ENCODE measurements around the gene APC.
"Not testable (repeated sequence)": the region's sequence is repeated elsewhere in the genome, so short reads cannot be mapped to it uniquely, and the experiment has no call there.

The APC gene

GRCh38 chr5:112876362-112876761 is 138.7 kb downstream of the APC start:
- H4K20me1 ChIP-seq: peaks cover 5 to 70% (median 47%) of the 10 kb centered on the region in 11 experiments; a peak in 18 of 22 replicates
- peaks cover 5 to 13% (median 7%) of the 10 kb centered on the region in 10 experiments; a peak in 18 of 20 replicates for H3K4me1 ChIP-seq
- H3K36me3 ChIP-seq: peaks cover 72 to 93% (median 84%) of the 10 kb centered on the region in 11 experiments
- H3K9me3 ChIP-seq (replicated peaks in 1 of 11): no peaks in the 10 kb centered on the region
- H3K4me3 ChIP-seq: no peak overlapping the region
- no peak overlapping the region for H3K9ac ChIP-seq
- TF ChIP-seq Cebpa-rat (IDR thresholded peaks at IDR 0.05): no peak
- no peak overlapping the region for H3K4me2 ChIP-seq
- no peak overlapping the region for H3K27ac ChIP-seq
- no peaks in the 10 kb centered on the region for H3K27me3 ChIP-seq

DNA sequence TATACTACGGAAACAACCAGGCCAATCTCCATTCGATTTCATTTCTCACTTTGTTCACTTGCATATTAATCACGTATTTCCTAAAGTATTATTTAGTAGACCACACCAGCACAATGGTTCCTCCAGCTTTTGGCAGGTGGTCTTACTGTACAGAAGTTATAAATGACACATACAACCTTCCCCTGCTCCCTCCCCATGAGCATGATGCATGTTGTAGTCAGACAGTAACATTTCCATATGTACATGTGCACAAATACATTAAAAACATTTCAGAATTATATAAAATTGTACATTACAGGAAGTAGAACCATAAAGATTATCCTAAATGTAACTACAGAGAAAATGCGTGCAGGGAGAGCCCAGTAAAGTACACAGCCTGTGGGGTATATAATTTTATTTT is 140.4 kb downstream of the APC start:
- H3K9me3 ChIP-seq (replicated peaks in 1 of 11): no peaks in the 10 kb centered on the region
- peaks cover 5 to 79% (median 57%) of the 10 kb centered on the region in 11 experiments; a peak in 17 of 22 replicates for H4K20me1 ChIP-seq
- no peak overlapping the region for H3K4me2 ChIP-seq
- no peak overlapping the region for H3K9ac ChIP-seq
- H3K27me3 ChIP-seq: no peaks in the 10 kb centered on the region
- no peak overlapping the region for H3K4me3 ChIP-seq
- peaks cover 84 to 99% (median 96%) of the 10 kb centered on the region in 11 experiments for H3K36me3 ChIP-seq
- peaks cover 5 to 21% (median 7%) of the 10 kb centered on the region in 10 experiments; a peak in 18 of 20 replicates for H3K4me1 ChIP-seq
- H3K27ac ChIP-seq: no peak overlapping the region
- TF ChIP-seq Cebpa-rat (IDR thresholded peaks at IDR 0.05): no peak

DNA sequence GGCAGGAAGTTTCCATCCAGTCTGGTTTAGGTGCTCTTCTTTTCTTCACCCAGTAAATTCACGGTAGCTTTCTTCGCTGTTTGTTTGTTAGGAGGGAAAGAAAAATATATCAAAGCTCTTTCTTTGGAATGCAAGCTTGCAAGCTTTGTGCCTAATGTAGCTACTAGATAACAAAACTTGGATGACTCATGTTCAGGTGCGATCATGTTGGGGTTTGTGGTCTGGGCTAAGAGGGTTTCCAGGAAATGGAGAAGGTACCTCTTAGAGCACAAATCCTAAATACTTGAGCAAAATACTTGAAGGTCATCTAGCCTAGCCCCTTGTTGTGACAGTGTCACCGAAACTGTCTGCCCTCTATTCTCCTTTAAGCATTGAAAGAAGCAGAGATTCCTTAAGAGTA is 141.1 kb downstream of the APC start:
- Histone ChIP-seq H3K36me3 (peaks cover 88 to 100% (median 97%) of the 10 kb centered on the region in 11 experiments), H3K4me2 (peak overlapping the region in 3 of 11 experiments; percentile 20 to 29 (median 26); a peak in 5 of 22 replicates)

GRCh38 chr5:112880219-112880964 is 142.7 kb downstream of the APC start:
- peaks cover 90 to 100% (median 98%) of the 10 kb centered on the region in 11 experiments for H3K36me3 ChIP-seq
- H3K9ac ChIP-seq: no peak overlapping the region
- H3K27ac ChIP-seq: no peak overlapping the region
- H3K27me3 ChIP-seq: no peaks in the 10 kb centered on the region
- no peak for TF ChIP-seq Cebpa-rat (IDR thresholded peaks at IDR 0.05)
- H3K4me3 ChIP-seq: no peak overlapping the region
- peaks cover 5 to 21% (median 7%) of the 10 kb centered on the region in 10 experiments; a peak in 18 of 20 replicates for H3K4me1 ChIP-seq
- no peak overlapping the region for H3K4me2 ChIP-seq
- H4K20me1 ChIP-seq: peaks cover 9 to 97% (median 64%) of the 10 kb centered on the region in 11 experiments; a peak in 17 of 22 replicates
- H3K9me3 ChIP-seq (replicated peaks in 1 of 11): no peaks in the 10 kb centered on the region

More for the DNA sequence above, 141.1 kb downstream of the APC start:
- Histone ChIP-seq H3K9ac (no peak overlapping the region; a peak in 1 of 22 replicates), H3K27me3 (no peaks in the 10 kb centered on the region), H3K4me3 (no peak overlapping the region), H3K4me1 (peaks cover 5 to 21% (median 7%) of the 10 kb centered on the region in 10 experiments; a peak in 18 of 20 replicates), H4K20me1 (peaks cover 5 to 86% (median 64%) of the 10 kb centered on the region in 11 experiments; a peak in 17 of 22 replicates), H3K27ac (no peak overlapping the region), H3K9me3 (replicated peaks in 1 of 11) (no peaks in the 10 kb centered on the region)
- no peak for TF ChIP-seq Cebpa-rat (IDR thresholded peaks at IDR 0.05)

DNA sequence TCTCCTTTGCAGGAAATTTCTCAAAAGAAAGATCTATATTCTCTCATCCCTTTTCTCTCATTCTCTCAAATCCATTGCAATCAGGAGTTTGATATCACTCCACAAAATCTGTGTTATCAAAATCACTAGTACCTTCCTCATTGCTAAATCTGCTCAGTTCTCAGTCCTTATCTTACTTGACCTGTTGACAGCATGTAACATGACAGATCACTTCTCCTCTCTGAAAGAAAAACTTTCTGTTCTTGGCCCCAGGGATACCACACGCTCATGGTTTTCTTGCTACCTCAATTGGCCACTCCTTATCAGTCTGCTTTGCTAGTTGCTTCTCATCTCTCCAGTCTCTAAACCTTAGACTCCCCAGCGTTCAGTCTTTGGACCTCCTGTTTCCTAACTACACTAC is 145.5 kb downstream of the APC start:
- H3K27ac ChIP-seq: no peak overlapping the region
- H4K20me1 ChIP-seq: peaks cover 9 to 96% (median 58%) of the 10 kb centered on the region in 11 experiments; a peak in 17 of 22 replicates
- H3K9ac ChIP-seq: no peak overlapping the region
- no peak for TF ChIP-seq Cebpa-rat (IDR thresholded peaks at IDR 0.05)
- H3K4me1 ChIP-seq: peaks cover 5 to 26% (median 14%) of the 10 kb centered on the region in 10 experiments; a peak in 19 of 20 replicates
- peaks cover 90 to 100% (median 97%) of the 10 kb centered on the region in 11 experiments for H3K36me3 ChIP-seq
- H3K9me3 ChIP-seq (replicated peaks in 1 of 11): no peaks in the 10 kb centered on the region
- H3K27me3 ChIP-seq: no peaks in the 10 kb centered on the region
- no peak overlapping the region for H3K4me2 ChIP-seq
- H3K4me3 ChIP-seq: no peak overlapping the region

DNA sequence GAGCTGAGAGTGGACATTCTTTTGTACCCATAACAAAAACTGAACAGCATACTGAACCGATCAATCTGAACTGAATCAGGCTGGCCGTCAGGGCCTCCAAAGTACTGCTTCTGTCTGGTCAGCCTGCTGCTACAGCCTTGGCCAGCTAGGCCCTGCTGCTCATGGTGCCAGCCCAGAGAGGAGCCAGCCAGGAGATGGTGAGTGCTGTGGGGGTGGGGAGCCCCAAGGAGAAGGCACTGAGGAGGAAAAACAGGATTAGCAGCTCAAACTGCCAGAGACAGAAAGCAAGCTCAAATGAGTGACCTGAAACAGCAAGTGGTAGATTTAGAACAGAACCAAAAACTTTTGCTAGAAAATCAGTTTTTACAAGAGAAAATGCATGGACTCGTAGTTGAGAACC is 147.3 kb downstream of the APC start:
- H4K20me1 ChIP-seq: peaks cover 4 to 98% (median 52%) of the 10 kb centered on the region in 11 experiments; a peak in 15 of 22 replicates
- H3K4me2 ChIP-seq: no peak overlapping the region
- H3K27ac ChIP-seq: no peak overlapping the region
- TF ChIP-seq Cebpa-rat (IDR thresholded peaks at IDR 0.05): no peak
- H3K27me3 ChIP-seq: no peaks in the 10 kb centered on the region
- H3K9me3 ChIP-seq (replicated peaks in 1 of 11): peaks cover 0 to 3% (median 0%) of the 10 kb centered on the region in 11 experiments; a peak in 1 of 22 replicates
- peaks cover 0 to 35% (median 9%) of the 10 kb centered on the region in 10 experiments; a peak in 11 of 20 replicates for H3K4me1 ChIP-seq
- H3K4me3 ChIP-seq: no peak overlapping the region
- H3K9ac ChIP-seq: no peak overlapping the region
- peaks cover 92 to 100% (median 97%) of the 10 kb centered on the region in 11 experiments for H3K36me3 ChIP-seq

DNA sequence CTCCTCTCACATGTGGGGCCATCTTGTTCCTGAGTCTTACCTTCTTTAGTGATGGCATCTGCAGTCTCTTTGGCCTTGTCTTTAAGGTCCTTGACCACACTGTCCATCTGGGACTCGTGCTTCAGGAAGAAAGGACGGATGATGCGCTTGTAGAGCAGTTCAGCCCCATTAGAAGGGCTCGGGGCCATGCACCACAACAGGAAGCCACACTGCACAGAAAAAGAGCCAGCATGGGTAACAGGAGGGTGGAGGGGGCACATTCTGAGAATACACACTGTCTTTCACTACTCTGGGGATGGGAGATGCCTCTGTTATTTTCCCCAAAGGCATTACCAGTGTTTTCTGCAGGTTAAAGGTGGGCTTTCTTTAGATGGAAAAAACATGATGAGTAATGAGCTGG is 149.3 kb downstream of the APC start:
- TF ChIP-seq Cebpa-rat (IDR thresholded peaks at IDR 0.05): no peak

DNA sequence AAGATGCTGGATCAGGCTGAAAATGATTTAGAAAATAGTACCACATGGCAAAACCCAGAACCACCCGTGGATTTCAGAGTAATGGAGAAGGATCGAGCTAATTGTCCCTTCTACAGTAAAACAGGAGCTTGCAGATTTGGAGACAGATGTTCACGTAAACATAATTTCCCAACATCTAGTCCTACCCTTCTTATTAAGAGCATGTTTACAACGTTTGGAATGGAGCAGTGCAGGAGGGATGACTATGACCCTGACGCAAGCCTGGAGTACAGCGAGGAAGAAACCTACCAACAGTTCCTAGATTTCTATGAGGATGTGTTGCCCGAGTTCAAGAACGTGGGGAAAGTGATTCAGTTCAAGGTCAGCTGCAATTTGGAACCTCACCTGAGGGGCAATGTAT is 154.4 kb downstream of the APC start:
- not testable (repeated sequence) for H3K27ac ChIP-seq; H3K9ac ChIP-seq; H3K4me3 ChIP-seq; H3K27me3 ChIP-seq; H3K4me2 ChIP-seq; H3K9me3 ChIP-seq (replicated peaks in 1 of 11)
- Histone ChIP-seq H3K4me1 (peaks cover 0 to 17% (median 6%) of the 10 kb centered on the region in 10 experiments; a peak in 11 of 20 replicates), H4K20me1 (peaks cover 8 to 92% (median 39%) of the 10 kb centered on the region in 11 experiments; a peak in 16 of 22 replicates), H3K36me3 (peaks cover 85 to 100% (median 95%) of the 10 kb centered on the region in 11 experiments)

More for the DNA sequence above, 149.3 kb downstream of the APC start:
- no peak overlapping the region for H3K9ac ChIP-seq
- no peak overlapping the region for H3K4me3 ChIP-seq
- H3K36me3 ChIP-seq: peaks cover 89 to 100% (median 96%) of the 10 kb centered on the region in 11 experiments
- no peak overlapping the region for H3K27ac ChIP-seq
- peaks cover 0 to 95% (median 36%) of the 10 kb centered on the region in 11 experiments; a peak in 14 of 22 replicates for H4K20me1 ChIP-seq
- peaks cover 0 to 3% (median 0%) of the 10 kb centered on the region in 11 experiments; a peak in 1 of 22 replicates for H3K9me3 ChIP-seq (replicated peaks in 1 of 11)
- H3K27me3 ChIP-seq: no peaks in the 10 kb centered on the region
- H3K4me1 ChIP-seq: peaks cover 0 to 18% (median 9%) of the 10 kb centered on the region in 10 experiments; a peak in 11 of 20 replicates
- no peak overlapping the region for H3K4me2 ChIP-seq

GRCh38 chr5:112892776-112893175 is 155.1 kb downstream of the APC start:
- Histone ChIP-seq H3K4me1 (peaks cover 0 to 13% (median 0%) of the 10 kb centered on the region in 10 experiments; a peak in 4 of 20 replicates), H3K27me3 (no peaks in the 10 kb centered on the region), H3K9me3 (replicated peaks in 1 of 11) (peaks cover 0 to 3% (median 0%) of the 10 kb centered on the region in 11 experiments; a peak in 1 of 22 replicates), H3K4me3 (no peak overlapping the region), H3K9ac (no peak overlapping the region), H3K27ac (no peak overlapping the region), H3K36me3 (peaks cover 85 to 100% (median 94%) of the 10 kb centered on the region in 11 experiments), H4K20me1 (peaks cover 8 to 92% (median 36%) of the 10 kb centered on the region in 11 experiments; a peak in 16 of 22 replicates), H3K4me2 (no peak overlapping the region)
- no peak for TF ChIP-seq Cebpa-rat (IDR thresholded peaks at IDR 0.05)
